ENCODE measurements around the gene OPCML. TPM values are rescaled to one million over a fixed set of nuclear protein-coding genes. Genes with fewer than 3 reads are reported as not detected.

Gene OPCML
- total RNA-seq, 2 donors from 2014 or later, result under 0.01 TPM; not detected in 1

GRCh38 chr11:133227632-133228111 lies 304.6 kb downstream of the OPCML start:
- no peak overlapping the region for H3K4me3 ChIP-seq
- TF ChIP-seq POLR2A (IDR thresholded peaks at IDR 0.05), result no peak
- 71 to 79% methylated on average over 9 of the region's 9 CpGs for WGBS, 2 donors
- H3K36me3 ChIP-seq (replicated peaks in 1 of 2; ENCODE audit: insufficient read depth in 1 of 2, low read depth in 2 of 2), result no peaks in the 10 kb centered on the region
- H3K4me1 ChIP-seq, result peaks cover 10% of the 10 kb centered on the region
- H3K27ac ChIP-seq, result no peak overlapping the region
- H3K27me3 ChIP-seq, result no peaks in the 10 kb centered on the region
- no peak for ATAC-seq
- DNase-seq, result no peak
- intact Hi-C loops (cut with DNase I), result no loop called here
- H3K9me3 ChIP-seq, result no peaks in the 10 kb centered on the region

- H3K4me1 ChIP-seq, result peaks cover 10% of the 10 kb centered on the region
- no peaks in the 10 kb centered on the region for H3K36me3 ChIP-seq (replicated peaks in 1 of 2; ENCODE audit: insufficient read depth in 1 of 2, low read depth in 2 of 2)
- ATAC-seq, result no peak
- DNase-seq, result no peak
- no peak for TF ChIP-seq POLR2A (IDR thresholded peaks at IDR 0.05)
- TF ChIP-seq, protein P1, sequence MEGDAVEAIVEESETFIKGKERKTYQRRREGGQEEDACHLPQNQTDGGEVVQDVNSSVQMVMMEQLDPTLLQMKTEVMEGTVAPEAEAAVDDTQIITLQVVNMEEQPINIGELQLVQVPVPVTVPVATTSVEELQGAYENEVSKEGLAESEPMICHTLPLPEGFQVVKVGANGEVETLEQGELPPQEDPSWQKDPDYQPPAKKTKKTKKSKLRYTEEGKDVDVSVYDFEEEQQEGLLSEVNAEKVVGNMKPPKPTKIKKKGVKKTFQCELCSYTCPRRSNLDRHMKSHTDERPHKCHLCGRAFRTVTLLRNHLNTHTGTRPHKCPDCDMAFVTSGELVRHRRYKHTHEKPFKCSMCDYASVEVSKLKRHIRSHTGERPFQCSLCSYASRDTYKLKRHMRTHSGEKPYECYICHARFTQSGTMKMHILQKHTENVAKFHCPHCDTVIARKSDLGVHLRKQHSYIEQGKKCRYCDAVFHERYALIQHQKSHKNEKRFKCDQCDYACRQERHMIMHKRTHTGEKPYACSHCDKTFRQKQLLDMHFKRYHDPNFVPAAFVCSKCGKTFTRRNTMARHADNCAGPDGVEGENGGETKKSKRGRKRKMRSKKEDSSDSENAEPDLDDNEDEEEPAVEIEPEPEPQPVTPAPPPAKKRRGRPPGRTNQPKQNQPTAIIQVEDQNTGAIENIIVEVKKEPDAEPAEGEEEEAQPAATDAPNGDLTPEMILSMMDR (IDR thresholded peaks at IDR 0.05), result no peak
- no peak overlapping the region for H3K4me3 ChIP-seq
- no peaks in the 10 kb centered on the region for H3K9me3 ChIP-seq
- no peaks in the 10 kb centered on the region for H3K27me3 ChIP-seq
- H3K27ac ChIP-seq, result no peak overlapping the region
- WGBS, 2 donors, result 69 to 93% methylated on average over 5 of the region's 5 CpGs
- intact Hi-C loops (cut with DNase I), result no loop called here
These were observed 308.0 kb downstream of the OPCML start for GRCh38 chr11:133224271-133224670.

DNA sequence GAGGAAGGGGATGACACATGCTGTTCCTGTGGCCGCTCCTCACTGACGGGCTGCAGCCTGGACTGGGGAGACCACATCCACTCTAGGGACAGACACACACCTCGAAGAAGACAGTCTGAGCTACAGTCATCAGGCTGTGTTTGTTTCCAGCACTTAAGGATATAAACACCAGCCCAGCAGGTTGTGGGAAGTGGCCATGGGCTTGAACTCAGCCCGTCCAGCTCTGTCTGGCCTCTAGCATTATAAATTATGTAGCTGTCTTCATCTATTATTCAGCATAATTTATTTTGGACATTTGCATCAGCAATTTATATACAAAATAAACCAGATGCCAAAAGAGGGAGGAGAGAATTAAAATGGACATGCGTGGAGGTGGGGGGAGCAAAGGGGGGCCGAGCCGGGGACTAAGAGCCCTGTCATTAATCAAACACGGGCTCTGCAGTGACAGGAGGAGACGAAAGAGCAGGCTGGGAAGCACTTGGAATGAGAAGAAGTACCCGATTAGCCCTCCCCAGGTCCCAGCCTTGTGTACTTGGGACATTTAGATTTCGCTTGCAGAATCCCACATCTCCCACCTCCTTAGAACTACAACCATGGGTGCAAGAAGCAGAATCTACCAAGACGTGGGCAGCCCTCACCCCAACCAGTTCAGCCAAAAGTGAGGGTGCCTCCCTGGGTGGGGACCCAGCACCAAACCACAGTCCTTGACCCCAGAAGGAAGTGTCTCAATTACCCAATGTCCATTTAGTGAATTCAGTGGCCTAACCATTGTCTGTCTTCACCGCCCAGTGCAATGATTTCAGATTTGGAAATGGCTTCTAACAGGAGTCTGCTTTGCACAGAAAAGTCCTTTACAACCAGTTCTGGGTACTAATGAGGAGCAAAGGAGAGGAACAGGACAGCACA lies 309.6 kb downstream of the OPCML start:
- Histone ChIP-seq H3K4me1 (no peaks in the 10 kb centered on the region), H3K27ac (no peak overlapping the region), H3K27me3 (no peaks in the 10 kb centered on the region), H3K36me3 (replicated peaks in 1 of 2; ENCODE audit: insufficient read depth in 1 of 2, low read depth in 2 of 2) (no peaks in the 10 kb centered on the region), H3K9me3 (no peaks in the 10 kb centered on the region), H3K4me3 (no peak overlapping the region)
- intact Hi-C loops (cut with DNase I), result no loop called here
- ATAC-seq, result no peak
- TF ChIP-seq, protein P1 (IDR thresholded peaks at IDR 0.05), result no peak
- TF ChIP-seq POLR2A (IDR thresholded peaks at IDR 0.05), result no peak
- no peak for DNase-seq
- 36 to 41% methylated on average over 13 of the region's 13 CpGs for WGBS, 2 donors

- H3K36me3 ChIP-seq (replicated peaks in 1 of 2; ENCODE audit: insufficient read depth in 1 of 2, low read depth in 2 of 2), result no peaks in the 10 kb centered on the region
- 55 to 73% methylated on average over 4 of the region's 4 CpGs for WGBS, 2 donors
- intact Hi-C loops (cut with DNase I), result no loop called here
- TF ChIP-seq, protein P1 (IDR thresholded peaks at IDR 0.05), result no peak
- TF ChIP-seq POLR2A (IDR thresholded peaks at IDR 0.05), result no peak
- no peaks in the 10 kb centered on the region for H3K4me1 ChIP-seq
- no peak for ATAC-seq
- DNase-seq, result no peak
- H3K27me3 ChIP-seq, result no peaks in the 10 kb centered on the region
- no peaks in the 10 kb centered on the region for H3K9me3 ChIP-seq
- H3K4me3 ChIP-seq, result no peak overlapping the region
- H3K27ac ChIP-seq, result no peak overlapping the region
These were observed 312.8 kb downstream of the OPCML start for GRCh38 chr11:133219543-133219942.

DNA sequence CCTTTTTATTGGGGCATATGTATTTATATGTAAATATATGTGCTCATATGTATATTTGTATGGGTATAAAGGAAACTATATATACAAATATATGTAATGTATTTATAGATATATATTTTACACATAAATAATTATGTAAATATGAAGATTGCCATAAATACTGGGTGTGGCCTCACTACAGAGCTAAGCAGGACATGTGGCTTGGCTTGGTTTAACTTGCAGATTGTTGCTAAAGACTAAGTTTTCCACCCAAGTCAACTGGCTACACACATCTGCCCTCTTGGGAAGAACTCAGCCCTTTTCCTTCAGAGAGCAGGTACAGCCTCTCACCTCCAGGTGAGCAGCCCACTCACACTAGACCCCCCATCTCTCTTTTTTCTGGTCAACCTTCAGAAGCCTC lies 315.5 kb downstream of the OPCML start:
- no peaks in the 10 kb centered on the region for H3K4me1 ChIP-seq
- no peak for TF ChIP-seq POLR2A (IDR thresholded peaks at IDR 0.05)
- TF ChIP-seq, protein P1 (IDR thresholded peaks at IDR 0.05), result no peak
- ATAC-seq (no peak), DNase-seq (no peak)
- no peaks in the 10 kb centered on the region for H3K9me3 ChIP-seq
- intact Hi-C loops (cut with DNase I), result no loop called here
- no peaks in the 10 kb centered on the region for H3K27me3 ChIP-seq
- no peak overlapping the region for H3K27ac ChIP-seq
- no peaks in the 10 kb centered on the region for H3K36me3 ChIP-seq (replicated peaks in 1 of 2; ENCODE audit: insufficient read depth in 1 of 2, low read depth in 2 of 2)
- no peak overlapping the region for H3K4me3 ChIP-seq
